ENCODE results near the gene PAPOLB. TPM values are rescaled to one million over a fixed set of nuclear protein-coding genes. Genes with fewer than 3 reads are reported as not detected.

Gene PAPOLB
- polyA plus RNA-seq, 1 experiment = not detected

GRCh38 chr7:4871930-4872675 is 10.3 kb upstream of the PAPOLB start:
- TF ChIP-seq, protein P1, sequence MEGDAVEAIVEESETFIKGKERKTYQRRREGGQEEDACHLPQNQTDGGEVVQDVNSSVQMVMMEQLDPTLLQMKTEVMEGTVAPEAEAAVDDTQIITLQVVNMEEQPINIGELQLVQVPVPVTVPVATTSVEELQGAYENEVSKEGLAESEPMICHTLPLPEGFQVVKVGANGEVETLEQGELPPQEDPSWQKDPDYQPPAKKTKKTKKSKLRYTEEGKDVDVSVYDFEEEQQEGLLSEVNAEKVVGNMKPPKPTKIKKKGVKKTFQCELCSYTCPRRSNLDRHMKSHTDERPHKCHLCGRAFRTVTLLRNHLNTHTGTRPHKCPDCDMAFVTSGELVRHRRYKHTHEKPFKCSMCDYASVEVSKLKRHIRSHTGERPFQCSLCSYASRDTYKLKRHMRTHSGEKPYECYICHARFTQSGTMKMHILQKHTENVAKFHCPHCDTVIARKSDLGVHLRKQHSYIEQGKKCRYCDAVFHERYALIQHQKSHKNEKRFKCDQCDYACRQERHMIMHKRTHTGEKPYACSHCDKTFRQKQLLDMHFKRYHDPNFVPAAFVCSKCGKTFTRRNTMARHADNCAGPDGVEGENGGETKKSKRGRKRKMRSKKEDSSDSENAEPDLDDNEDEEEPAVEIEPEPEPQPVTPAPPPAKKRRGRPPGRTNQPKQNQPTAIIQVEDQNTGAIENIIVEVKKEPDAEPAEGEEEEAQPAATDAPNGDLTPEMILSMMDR (IDR thresholded peaks at IDR 0.05; ENCODE audit: low read depth, low read length) = no peak
- H3K27me3 ChIP-seq (ENCODE audit: control insufficient read depth, insufficient read depth, low read length) = peaks cover 8% of the 10 kb centered on the region
- H3K27ac ChIP-seq (ENCODE audit: low read depth, low read length) = no peak overlapping the region
- H3K9me3 ChIP-seq (ENCODE audit: control insufficient read depth, insufficient read depth, low read length) = peaks cover 2% of the 10 kb centered on the region; the same call in 1 of the 2 replicates
- DNase-seq (ENCODE audit: low read depth, low spot score) = no peak
- CTCF ChIA-PET = no interaction called here
- H3K4me3 ChIP-seq (ENCODE audit: low read depth, low read length) = no peak overlapping the region
- POLR2A ChIA-PET = no interaction called here

GRCh38 chr7:4871056-4871680 is 9.3 kb upstream of the PAPOLB start:
- TF ChIP-seq, protein P1 (IDR thresholded peaks at IDR 0.05; ENCODE audit: low read depth, low read length) = no peak
- ChIA-PET POLR2A (no interaction called here), CTCF (interaction anchor here (0.6 kb wide), 1 partner anchor 39 kb away, joined by 5 read pairs; no protein-coding TSS in a partner anchor)
- H3K27me3 ChIP-seq (ENCODE audit: control insufficient read depth, insufficient read depth, low read length) = peaks cover 8% of the 10 kb centered on the region
- H3K4me3 ChIP-seq (ENCODE audit: low read depth, low read length) = no peak overlapping the region
- H3K9me3 ChIP-seq (ENCODE audit: control insufficient read depth, insufficient read depth, low read length) = peaks cover 2% of the 10 kb centered on the region; the same call in 1 of the 2 replicates
- H3K27ac ChIP-seq (ENCODE audit: low read depth, low read length) = no peak overlapping the region
- DNase-seq (ENCODE audit: low read depth, low spot score) = no peak

DNA sequence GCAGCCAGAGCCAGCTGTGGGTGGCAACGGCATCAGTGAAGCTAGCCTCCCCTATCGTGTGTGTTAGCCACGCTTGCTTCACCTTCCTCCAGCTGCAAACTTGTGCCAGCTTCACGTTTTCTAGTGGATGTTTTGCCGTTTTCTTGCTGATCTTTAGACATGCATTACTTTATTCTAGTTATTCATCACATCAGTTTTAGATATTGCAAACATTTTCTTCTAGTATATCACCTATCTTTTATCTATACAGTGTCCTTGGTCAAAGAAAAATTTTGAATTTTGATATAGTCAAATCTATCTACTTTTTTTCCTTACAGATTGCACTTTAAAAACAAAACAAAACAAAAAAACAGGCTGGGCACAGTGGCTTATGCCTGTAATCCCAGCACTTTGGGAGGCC is 6.7 kb upstream of the PAPOLB start:
- H3K27ac ChIP-seq (ENCODE audit: low read depth, low read length) = no peak overlapping the region
- POLR2A ChIA-PET = no interaction called here
- DNase-seq (ENCODE audit: low read depth, low spot score) = no peak
- TF ChIP-seq, protein P1 (IDR thresholded peaks at IDR 0.05; ENCODE audit: low read depth, low read length) = no peak
- peaks cover 2% of the 10 kb centered on the region; the same call in 1 of the 2 replicates for H3K9me3 ChIP-seq (ENCODE audit: control insufficient read depth, insufficient read depth, low read length)
- peaks cover 8% of the 10 kb centered on the region for H3K27me3 ChIP-seq (ENCODE audit: control insufficient read depth, insufficient read depth, low read length)
- CTCF ChIA-PET = no interaction called here
- H3K4me3 ChIP-seq (ENCODE audit: low read depth, low read length) = no peak overlapping the region

- ChIA-PET POLR2A (no interaction called here), CTCF (no interaction called here)
- Histone ChIP-seq H3K9me3 (ENCODE audit: control insufficient read depth, insufficient read depth, low read length) (peaks cover 9% of the 10 kb centered on the region), H3K27ac (ENCODE audit: low read depth, low read length) (no peak overlapping the region), H3K4me3 (ENCODE audit: low read depth, low read length) (no peak overlapping the region), H3K27me3 (ENCODE audit: control insufficient read depth, insufficient read depth, low read length) (peaks cover 3% of the 10 kb centered on the region)
- DNase-seq (ENCODE audit: low read depth, low spot score) = no peak
- TF ChIP-seq, protein P1 (IDR thresholded peaks at IDR 0.05; ENCODE audit: low read depth, low read length) = no peak
These were observed 5.0 kb upstream of the PAPOLB start for GRCh38 chr7:4866528-4867496.

Data from AG04450 (cell line).